HG03439 (cell line): ENCODE results near the gene HOXD12.

Experiments used
- ATAC-seq: cut with Tn5 transposase; IDR thresholded peaks from one replicate; pipeline ENCODE4 v1.9.1; 2021; ENCODE audit warnings: mild to moderate bottlenecking, moderate library complexity; ENCODE audit not compliant: unreplicated experiment

HOXD12 gene

DNA sequence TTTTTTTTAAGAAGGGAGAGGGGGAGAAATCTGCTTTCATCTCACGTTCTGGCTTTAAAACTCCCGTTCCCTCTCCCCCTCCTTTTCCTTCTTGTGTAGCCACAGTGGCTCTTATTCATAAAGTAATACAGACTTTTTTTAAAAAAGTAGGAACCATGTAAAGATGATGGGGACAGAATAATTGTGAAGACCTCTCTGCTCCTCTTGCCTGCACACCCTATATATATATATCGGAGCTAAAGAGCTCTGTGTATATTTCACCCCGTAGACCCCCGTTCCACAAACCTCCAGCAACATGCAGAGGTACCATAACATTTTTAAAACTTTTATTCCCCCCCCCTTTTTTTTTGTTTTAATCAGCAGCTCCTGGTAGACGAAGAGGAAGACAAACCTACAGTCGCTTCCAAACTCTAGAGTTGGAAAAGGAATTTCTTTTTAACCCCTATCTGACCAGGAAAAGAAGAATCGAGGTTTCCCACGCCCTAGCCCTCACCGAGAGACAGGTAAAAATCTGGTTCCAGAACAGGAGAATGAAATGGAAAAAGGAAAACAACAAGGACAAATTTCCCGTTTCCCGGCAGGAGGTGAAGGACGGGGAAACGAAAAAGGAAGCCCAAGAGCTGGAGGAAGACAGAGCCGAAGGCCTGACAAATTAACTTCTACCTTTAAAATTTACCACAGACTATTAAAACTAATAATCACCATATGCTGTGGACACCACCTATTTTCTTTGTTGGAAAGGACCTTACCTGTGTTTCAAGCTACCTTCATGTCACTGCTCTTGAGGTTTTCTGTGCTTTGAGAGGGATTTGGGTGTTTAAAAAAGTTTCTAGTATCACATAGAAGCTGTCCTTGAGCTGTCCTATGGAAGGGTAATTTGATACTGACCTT lies 31.6 kb downstream of the HOXD12 start:
- ATAC-seq = no peak

DNA sequence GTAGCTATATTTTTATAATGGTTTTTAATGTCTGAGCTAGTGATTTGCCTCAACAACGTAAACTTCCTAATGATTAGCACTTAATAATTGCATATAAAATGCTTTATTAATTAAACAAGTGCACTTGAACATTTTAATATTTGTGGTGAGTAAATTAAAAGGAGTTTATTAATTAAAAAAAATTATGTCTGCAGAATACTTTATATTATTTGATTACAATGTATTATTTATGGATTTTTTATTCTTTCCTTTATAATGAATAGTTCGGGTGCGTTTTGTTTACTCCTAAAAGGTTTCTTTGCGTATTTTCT lies 32.2 kb downstream of the HOXD12 start:
- no peak for ATAC-seq

DNA sequence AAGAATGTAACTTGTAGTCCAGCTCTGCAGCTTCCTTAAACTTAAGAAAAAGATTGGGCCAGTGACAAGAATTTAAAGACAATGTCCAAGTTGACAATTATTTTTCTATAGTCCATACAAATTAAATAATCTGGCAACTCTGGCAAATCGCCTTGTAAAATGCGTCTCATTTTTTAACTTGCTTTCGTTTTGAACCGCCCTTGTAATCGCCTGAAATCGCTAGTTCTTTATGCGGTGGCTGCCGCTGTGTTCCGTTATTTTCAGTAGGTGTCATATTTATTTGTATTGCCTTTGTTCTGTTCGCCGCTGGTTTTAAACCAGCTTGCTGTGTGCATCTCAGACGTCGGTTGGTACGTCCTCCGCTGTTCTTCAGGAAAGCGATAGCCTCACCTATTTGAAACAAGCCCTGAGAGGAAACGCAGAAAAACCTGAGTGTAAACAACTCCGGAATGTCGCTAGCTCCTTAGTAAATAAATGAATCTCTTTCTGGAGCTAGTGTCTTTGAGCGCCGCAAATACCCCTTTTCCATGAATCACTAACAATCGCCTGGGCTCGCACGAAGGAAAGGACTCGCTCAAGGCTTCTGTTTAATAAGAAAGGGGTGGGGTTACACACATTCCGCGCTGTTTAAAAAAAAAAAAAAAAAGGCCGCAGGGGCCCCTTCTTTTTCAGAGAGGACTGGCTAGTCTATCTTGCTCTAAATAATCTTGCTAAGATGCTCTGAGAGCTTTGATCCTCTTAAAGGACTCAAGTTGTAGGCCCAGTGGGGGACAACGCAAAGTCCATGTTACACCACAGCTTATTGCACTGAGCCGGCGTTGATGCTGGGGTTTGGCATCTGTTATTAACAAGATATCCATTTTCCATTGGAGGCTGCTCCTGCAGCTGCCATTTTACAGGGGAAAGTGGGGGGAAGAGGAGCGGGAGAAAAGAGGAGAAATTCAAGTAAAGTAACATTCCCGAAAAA lies 32.9 kb downstream of the HOXD12 start:
- ATAC-seq = no peak

DNA sequence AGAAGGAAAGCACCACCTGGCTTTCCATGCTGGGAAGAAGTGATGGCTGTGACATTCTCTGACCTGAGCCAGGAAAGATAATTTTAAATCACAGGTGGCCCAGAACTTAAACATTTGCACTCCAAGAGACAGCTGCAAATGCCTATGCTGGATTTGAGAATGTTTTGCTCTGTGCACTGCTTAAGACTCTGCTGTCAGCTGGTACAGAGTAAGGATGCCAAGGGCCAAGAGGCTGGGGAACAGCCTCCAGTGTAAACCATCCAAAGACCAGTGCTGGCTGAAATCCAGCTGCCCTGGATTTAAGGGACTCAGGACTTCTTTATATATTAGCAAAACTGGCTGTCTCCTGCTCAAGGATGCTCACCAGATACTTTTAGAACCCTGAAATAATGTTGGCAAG lies 33.8 kb downstream of the HOXD12 start:
- no peak for ATAC-seq

DNA sequence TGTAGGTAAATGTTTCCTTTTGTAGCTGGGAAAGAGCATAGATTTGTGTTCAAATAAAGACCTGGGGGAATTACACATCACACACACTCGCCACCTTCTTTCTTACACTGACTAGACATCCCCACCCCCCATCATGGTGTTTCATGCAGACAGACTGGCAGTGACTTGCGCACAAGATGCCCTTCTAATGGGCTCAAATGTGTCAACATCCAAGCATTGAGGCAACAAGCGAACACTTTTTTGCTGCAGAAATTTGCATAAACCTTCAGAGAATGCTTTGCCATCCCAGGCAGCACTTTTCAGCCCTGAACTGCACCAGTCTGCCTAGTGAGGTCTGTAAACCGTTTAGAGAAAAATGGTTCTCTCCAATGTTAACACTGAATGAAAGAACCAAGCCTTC lies 34.4 kb downstream of the HOXD12 start:
- ATAC-seq = no peak

GRCh38 chr2:176135035-176135440 lies 35.4 kb downstream of the HOXD12 start:
- ATAC-seq = no peak

- ATAC-seq = no peak
Measured at GRCh38 chr2:176136374-176137251, 37.0 kb downstream of the HOXD12 start.

DNA sequence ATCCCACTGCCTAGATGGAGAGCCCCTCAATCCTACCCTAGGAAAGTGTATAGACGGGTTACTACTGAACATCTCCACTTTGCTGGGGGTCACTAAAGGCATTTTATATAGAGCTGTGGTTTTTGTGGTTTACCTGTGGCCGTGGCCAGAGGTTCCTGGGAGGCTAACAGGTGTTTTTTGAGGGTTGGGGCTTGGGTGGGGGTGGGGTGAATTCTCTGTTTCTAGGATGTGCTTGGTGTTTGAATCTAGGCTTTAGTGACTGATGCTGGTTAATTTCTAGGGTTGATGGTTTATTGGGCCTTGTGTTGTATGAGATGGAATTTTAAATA lies 37.6 kb downstream of the HOXD12 start:
- no peak for ATAC-seq

- ATAC-seq = no peak
Measured at GRCh38 chr2:176137906-176138305, 38.3 kb downstream of the HOXD12 start.

DNA sequence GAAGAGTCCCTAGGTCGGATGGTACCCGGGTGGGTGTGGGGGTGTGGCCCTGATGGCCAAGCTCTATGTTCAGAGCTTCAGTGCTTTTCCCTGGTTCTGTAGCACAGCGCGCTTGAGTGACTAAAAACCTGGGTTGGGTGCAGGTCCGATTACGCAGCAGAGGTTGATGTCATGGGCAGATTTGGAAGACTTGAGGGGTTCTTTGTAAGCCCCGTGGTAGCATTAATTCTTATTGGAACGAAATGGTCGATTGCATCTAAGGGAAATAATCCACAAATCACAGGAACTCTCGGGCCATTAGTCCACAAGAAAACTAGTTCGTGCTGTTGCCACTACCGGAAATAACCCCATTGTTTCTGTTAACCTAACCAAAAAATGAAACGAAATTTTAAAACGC lies 38.9 kb downstream of the HOXD12 start:
- no peak for ATAC-seq

DNA sequence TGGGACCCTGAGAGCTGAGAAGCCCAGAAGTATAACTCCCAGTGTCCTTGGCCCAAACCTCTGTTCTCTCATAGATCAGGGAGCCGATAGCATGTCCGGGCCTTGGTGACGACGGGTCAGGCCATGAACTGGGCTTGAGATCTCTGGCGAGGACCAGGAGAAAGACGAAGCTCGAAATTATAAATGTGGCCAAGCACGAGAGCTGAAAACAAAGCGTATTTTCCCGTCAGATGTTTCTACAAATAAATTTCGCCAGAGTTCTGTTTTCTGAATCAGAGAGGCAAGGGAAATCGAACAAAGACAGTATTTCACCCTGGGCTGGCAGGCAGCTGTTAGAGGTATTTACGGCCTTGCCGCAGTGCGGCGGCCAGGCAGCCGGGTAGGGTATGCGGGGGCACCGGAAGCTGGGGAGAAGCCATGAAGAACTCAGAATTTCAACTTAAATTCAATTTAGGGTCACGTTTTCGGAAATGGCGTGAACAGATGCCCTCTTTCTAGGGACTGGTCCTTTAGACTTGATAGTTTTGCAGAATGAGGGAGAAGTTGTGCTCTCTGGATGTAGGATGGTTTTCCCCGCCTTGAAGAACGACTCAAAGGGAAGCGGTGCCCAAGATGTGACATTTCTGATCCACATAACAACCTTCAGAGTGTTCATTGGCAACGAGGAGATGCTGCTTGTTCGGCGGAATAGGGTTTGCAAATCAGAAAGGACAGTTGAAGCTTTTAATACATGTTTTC lies 39.5 kb downstream of the HOXD12 start:
- ATAC-seq = no peak

DNA sequence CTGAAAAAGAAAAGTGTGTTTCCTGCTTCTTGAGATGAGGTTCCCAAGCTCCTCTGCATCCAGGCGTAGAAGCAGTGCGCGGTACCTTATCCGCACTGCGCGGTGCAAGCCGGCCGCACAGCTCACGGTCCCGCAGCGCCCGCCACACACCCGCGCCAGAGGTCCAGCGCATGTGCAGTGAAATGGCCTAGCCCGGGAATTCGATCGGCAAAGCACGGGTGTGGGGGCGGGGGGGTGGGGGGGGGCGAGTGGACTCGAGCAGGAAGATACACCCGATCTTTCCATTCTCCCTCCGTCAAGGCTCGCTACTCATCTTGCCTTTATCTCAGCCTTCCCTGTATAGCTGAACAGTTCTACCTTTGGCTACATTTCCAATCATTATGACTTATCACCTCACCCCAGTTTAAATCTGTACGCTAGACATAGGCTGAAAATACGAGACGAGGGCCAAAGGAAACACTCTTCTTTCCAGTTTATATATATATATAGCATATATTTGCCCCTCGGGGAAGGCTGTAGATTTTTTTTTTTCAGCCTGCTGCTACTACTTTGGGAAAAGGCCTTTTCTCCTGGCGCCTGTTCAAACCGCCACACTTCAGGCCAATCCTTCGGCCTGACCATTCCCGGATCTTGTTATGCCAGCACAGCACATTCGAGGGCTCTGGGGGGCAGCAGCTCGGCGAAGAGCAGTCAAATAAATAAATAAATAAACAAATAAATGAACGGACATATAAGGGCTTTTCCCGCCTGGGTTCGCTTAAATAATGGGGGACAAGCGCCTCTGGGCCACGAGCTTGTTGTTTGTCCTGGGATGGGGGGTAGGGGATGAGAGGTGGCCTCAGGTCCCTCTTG lies 40.3 kb downstream of the HOXD12 start:
- no peak for ATAC-seq

DNA sequence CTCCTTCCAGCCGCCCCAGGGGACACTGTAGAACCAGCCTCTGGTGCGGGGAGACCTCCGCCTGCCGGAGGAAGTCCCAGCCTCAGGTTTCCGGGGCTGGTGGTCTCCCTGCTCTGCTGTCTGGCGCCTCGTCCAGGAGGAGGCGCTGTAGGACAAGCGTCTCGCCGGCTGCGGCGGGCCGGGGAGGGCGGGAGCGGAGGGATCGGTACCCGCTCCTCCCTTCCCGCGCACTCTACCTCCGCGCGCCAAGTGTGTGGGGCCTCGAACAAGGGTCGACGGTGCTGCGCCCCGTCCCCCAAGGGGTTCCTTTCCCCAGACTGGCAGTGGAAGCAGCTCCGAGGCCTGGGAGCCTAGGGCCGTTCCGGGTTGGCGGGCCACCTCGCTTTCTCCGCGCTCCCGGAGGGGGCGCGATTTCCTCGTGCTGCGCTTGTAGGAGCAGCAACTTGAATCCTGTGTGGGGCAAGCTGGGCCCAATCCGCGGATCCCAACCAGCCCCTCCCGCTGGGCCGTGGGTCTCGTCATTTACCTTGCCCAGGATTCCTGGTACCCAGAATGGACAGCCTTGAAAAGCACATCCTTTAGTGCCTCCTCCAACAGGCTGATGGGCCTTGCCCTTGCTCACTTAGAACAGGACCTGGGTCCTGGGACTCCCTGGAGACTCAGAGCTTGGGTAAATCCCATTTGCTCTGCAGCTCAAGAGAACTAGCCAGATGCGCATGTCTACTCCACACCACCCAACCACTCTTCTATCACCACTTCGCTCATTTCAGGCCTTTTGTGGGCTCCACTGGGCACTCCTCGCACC lies 41.1 kb downstream of the HOXD12 start:
- peak; percentile 82 for ATAC-seq

GRCh38 chr2:176142281-176142680 lies 42.7 kb downstream of the HOXD12 start:
- no peak for ATAC-seq

DNA sequence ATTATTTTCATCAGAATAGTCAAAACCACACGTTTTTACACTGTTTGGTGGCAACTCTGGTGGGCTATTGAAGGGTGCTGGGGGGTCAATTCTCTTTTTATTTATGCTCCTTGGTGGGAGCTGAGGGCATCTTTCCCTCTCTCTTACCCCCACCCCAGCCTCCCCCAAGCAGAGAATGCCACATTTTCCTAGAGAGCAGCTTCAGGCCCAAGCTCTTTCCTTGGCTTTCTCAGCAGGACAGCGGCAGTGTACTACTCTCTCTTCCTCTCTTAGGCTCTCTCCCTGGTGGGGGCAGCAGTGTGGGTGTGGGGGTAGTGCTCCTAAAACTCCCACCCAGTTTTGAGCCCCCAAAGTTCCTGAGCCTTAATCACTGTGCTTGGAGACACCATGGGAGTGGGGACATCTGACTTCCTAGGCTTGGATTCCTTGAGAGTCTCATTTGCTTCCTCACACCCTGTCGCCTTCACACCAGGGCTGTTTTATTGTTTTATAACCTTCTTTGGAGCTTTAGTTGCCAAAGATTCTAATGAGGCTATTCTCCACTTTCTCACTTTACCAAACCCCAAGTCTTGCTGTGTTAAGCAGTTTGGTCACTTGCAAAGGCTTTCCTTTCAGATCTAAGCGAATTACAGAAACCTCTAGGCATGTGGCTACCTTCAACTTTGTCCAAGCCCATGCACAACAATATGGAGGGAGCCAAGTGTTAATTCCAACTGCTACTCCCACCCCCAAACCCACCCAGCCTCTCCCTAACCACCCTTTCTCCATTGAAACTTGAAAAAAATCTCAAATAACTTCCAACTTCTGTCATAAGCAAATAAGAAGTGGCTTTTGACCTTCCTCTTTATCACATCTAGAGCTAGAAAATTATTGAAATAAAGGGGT lies 45.7 kb downstream of the HOXD12 start:
- ATAC-seq = no peak

GRCh38 chr2:176146101-176146500 lies 46.5 kb downstream of the HOXD12 start:
- ATAC-seq = no peak

DNA sequence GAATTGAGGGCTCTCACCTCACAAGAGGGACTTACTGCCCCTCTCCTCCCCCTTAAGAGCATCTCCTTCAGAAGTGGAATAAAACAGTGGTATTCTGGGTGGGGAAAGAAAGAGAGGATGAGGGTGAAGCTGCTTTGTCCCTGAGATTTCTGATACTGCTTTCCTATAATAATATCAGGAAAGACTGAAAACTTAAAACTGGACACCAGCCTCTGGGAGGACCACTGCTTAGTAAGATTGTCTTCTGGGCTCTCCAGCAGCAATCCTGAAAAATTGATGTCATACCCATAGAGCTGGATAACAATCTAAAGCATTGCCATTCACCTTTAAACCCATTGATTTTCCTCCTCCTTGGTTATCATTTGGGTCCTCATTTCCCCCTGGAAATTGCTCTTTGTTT lies 47.0 kb downstream of the HOXD12 start:
- ATAC-seq = no peak
